SU-DHL-6 (cell line): ENCODE results near the gene RGS3.

ENCODE experiments used
- EZH2phosphoT487 ChIP-seq: fragments of 200-600 bp; sonication (generic), shearing (Covaris generic); conservative IDR thresholded peaks from 2 replicates; pipeline ENCODE4 v1.6.1; 2018; ENCODE audit warnings: mild to moderate bottlenecking, antibody characterized with exemption, low read length, moderate library complexity, mixed read lengths
- TF ChIP-seq, protein P1 (sequence below): fragments of 200-600 bp; sonication (generic); IDR thresholded peaks from one replicate; pipeline ENCODE4 v1.5.1; 2017; ENCODE audit warnings: antibody characterized with exemption, mild to moderate bottlenecking, low read length, moderate library complexity; ENCODE audit not compliant: insufficient read depth, poor library complexity, severe bottlenecking

DNA sequence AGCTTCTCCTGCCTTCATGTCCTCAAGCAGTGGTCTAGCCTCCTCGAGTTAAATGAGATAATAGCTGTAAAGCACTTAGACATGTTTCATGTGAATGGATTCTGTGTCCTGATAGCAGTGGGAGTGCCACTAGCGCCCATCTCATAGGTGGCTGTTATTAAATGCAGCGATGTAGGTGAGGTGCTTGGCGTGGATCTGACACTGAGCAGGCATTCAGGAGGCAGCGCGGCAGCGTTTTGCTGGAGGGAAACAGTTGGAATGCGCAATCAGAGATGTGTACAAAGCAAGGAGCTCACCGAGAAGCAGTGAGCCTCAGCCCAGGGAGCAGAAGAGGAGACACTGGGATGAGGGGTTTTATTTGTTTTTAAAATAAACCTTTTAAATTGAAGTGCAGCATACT, 106.6 kb downstream of the RGS3 start:
- TF ChIP-seq, protein P1, sequence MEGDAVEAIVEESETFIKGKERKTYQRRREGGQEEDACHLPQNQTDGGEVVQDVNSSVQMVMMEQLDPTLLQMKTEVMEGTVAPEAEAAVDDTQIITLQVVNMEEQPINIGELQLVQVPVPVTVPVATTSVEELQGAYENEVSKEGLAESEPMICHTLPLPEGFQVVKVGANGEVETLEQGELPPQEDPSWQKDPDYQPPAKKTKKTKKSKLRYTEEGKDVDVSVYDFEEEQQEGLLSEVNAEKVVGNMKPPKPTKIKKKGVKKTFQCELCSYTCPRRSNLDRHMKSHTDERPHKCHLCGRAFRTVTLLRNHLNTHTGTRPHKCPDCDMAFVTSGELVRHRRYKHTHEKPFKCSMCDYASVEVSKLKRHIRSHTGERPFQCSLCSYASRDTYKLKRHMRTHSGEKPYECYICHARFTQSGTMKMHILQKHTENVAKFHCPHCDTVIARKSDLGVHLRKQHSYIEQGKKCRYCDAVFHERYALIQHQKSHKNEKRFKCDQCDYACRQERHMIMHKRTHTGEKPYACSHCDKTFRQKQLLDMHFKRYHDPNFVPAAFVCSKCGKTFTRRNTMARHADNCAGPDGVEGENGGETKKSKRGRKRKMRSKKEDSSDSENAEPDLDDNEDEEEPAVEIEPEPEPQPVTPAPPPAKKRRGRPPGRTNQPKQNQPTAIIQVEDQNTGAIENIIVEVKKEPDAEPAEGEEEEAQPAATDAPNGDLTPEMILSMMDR = no peak
- no peak for TF ChIP-seq EZH2phosphoT487
